Gastrocnemius medialis (tissue), 4 donors: ENCODE data around the gene CA6. TPM values are rescaled to one million over a fixed set of nuclear protein-coding genes. Genes with fewer than 3 reads are reported as not detected.

Experiments
- ATAC-seq, 2 donors: fragments of 150-250 bp; one replicate each; pipeline ENCODE4 v1.9.1; 2016
- DNase-seq, 2 donors: peaks; one replicate each; pipeline ENCODE4 v3.0.0-alpha.2; 2019
- H3K27ac ChIP-seq, 4 donors: fragments of 200-600 bp; sonication (generic); 1 replicate in 1 of 4; 2 replicates in 3 of 4; pipeline ENCODE4 v1.5.1; 2016 to 2018; ENCODE audit warnings: mild to moderate bottlenecking in 2 of 4, moderate library complexity in 1 of 4
- H3K27me3 ChIP-seq, 3 donors: fragments of 200-600 bp; sonication (generic) in 2 of 3; 1 replicate in 1 of 3; 2 replicates in 2 of 3; pipeline versions ENCODE4 v1.5.1 to v1.6.0; 2016 to 2019; ENCODE audit warnings: mild to moderate bottlenecking in 1 of 3, moderate library complexity in 1 of 3
- H3K36me3 ChIP-seq, 2 donors: fragments of 200-600 bp; sonication (generic) in 1 of 2; one replicate each; pipeline ENCODE4 v1.5.1; 2017 to 2018
- H3K4me1 ChIP-seq, 2 donors: fragments of 200-600 bp; sonication (generic) in 1 of 2; one replicate each; pipeline ENCODE4 v1.5.1; 2016 to 2017; ENCODE audit warnings: mild to moderate bottlenecking in 2 of 2
- H3K4me3 ChIP-seq, 4 donors: fragments of 200-600 bp; sonication (generic) in 3 of 4; 1 replicate in 1 of 4; 2 replicates in 3 of 4; pipeline ENCODE4 v1.5.1; 2016 to 2019; ENCODE audit warnings: mild to moderate bottlenecking in 2 of 4
- H3K9me3 ChIP-seq, 3 donors: fragments of 200-600 bp; sonication (generic) in 2 of 3; 1 replicate in 1 of 3; 2 replicates in 2 of 3; pipeline ENCODE4 v1.5.1; 2016 to 2019
- POLR2A ChIP-seq, 2 donors: fragments of 450-650 bp; IDR thresholded peaks; one replicate each; pipeline ENCODE4 v1.6.1; 2017; ENCODE audit warnings: antibody characterized with exemption in 2 of 2, mild to moderate bottlenecking in 2 of 2, moderate library complexity in 2 of 2
- in situ Hi-C, 4 donors: fragments of 200-750 bp; cut with MboI; loops; one replicate each; pipeline versions ENCODE4 v1.15.0 to v1.8.0; 2017; ENCODE audit warnings: low sequenced_read_pairs in 4 of 4
- intact Hi-C: fragments of 100-400 bp; cut with DNase I; formaldehyde crosslinking; loops from one replicate; pipeline ENCODE4 v1.15.1; 2023; ENCODE audit warnings: low total_unique reads
- total RNA-seq, 4 donors: library from RNA; depleted of rRNA; stranded (reverse); fragments of >200 nt; gene quantifications; one replicate each; pipeline versions ENCODE4 v1.1.0 to v1.2.3, GENCODE V29; 2016
- TF ChIP-seq, protein P1 (sequence below), 5 experiments: fragments of 450-650 bp in 3 of 5; fragments of 200-600 bp in 2 of 5; sonication (generic) in 2 of 5; IDR thresholded peaks in 4 of 5; conservative IDR thresholded peaks in 1 of 5; 1 replicate in 4 of 5; 2 replicates in 1 of 5; pipeline ENCODE4 v1.5.1; 2016 to 2019; ENCODE audit warnings: antibody characterized with exemption in 5 of 5, mild to moderate bottlenecking in 3 of 5, moderate library complexity in 3 of 5

Gene CA6
- total RNA-seq, 4 donors from 2014 or later: not detected

GRCh38 chr1:8956461-8957349 is 11.0 kb downstream of the CA6 start:
- Histone ChIP-seq H3K36me3 (no peaks in the 10 kb centered on the region), H3K4me1 (no peaks in the 10 kb centered on the region), H3K4me3 (no peak overlapping the region), H3K27me3 (no peaks in the 10 kb centered on the region), H3K9me3 (no peaks in the 10 kb centered on the region), H3K27ac (no peak overlapping the region)
- ATAC-seq: no peak
- in situ Hi-C loops: no loop called here
- intact Hi-C loops: no loop called here
- no peak for DNase-seq
- TF ChIP-seq, protein P1, sequence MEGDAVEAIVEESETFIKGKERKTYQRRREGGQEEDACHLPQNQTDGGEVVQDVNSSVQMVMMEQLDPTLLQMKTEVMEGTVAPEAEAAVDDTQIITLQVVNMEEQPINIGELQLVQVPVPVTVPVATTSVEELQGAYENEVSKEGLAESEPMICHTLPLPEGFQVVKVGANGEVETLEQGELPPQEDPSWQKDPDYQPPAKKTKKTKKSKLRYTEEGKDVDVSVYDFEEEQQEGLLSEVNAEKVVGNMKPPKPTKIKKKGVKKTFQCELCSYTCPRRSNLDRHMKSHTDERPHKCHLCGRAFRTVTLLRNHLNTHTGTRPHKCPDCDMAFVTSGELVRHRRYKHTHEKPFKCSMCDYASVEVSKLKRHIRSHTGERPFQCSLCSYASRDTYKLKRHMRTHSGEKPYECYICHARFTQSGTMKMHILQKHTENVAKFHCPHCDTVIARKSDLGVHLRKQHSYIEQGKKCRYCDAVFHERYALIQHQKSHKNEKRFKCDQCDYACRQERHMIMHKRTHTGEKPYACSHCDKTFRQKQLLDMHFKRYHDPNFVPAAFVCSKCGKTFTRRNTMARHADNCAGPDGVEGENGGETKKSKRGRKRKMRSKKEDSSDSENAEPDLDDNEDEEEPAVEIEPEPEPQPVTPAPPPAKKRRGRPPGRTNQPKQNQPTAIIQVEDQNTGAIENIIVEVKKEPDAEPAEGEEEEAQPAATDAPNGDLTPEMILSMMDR (IDR thresholded peaks at IDR 0.05 in 4 of 5, conservative IDR thresholded peaks at IDR 0.05 in 1 of 5): no peak
- no peak for TF ChIP-seq POLR2A (IDR thresholded peaks at IDR 0.05)

DNA sequence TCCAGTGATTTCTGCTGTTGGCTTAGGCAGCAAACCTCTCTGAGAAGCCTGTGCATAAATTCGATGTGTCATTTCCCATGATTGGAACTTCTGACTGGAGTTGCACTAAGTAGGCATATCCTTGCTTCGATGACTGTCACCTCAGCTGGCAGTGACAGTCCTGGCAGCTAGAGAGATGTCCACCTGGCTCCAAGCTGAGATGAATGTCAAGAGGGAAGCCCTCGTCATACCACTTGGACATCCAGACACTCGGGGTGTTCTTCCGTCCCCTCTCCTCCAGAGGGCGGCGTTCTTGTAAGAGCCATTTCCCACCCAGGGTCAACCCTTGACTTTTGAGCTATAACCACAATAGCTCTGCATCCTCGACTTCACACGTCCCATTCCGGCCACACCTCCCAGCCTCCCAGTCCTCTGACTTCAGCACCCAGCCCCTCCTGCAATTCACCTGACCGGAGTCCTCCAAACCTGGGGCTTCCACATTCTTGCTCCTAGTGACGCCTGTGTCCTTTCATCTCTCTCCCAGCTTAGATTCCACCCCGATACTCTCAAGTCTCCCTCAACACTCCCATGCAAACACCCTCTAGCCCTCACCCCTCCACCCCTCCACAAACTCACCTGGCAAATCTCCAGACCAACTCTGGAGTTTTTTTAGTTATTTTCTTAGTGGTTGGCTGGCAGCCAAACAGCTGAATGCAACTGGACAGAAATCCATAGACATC is 17.3 kb downstream of the CA6 start:
- H3K36me3 ChIP-seq: no peaks in the 10 kb centered on the region
- no peak overlapping the region for H3K4me3 ChIP-seq
- H3K4me1 ChIP-seq: no peaks in the 10 kb centered on the region
- DNase-seq: peak in 1 of 2 donors; percentile 20
- in situ Hi-C loops (no loop called here), intact Hi-C loops (loop anchor here (1.0 kb wide), 1 partner anchor 43 kb away; no protein-coding TSS in a partner anchor)
- no peaks in the 10 kb centered on the region for H3K9me3 ChIP-seq
- H3K27me3 ChIP-seq: no peaks in the 10 kb centered on the region
- no peak overlapping the region for H3K27ac ChIP-seq
- TF ChIP-seq, protein P1 (IDR thresholded peaks at IDR 0.05 in 4 of 5, conservative IDR thresholded peaks at IDR 0.05 in 1 of 5): peak in 2 of 5 experiments; percentile 7 to 34
- TF ChIP-seq POLR2A (IDR thresholded peaks at IDR 0.05): no peak
- peak in 1 of 2 donors; percentile 58 for ATAC-seq

DNA sequence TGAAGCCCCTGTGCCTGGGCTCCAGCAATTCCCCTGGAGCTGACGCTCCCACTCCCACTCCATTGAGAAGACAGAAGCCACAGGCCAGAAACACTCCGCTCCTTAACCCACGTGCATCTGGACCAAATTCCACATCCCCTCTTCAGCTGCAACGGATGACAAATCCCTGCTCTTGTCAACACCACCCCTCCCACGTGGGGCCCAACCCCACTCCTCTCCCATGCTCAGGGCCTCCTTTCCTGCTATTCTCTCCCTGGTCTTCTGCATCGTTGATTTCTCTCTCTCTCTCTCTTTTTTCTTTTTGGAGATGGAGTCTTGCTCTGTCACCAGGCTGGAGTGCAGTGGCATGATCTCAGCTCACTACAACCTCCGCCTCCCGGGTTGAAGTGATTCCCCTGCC is 18.3 kb downstream of the CA6 start:
- no peak overlapping the region for H3K27ac ChIP-seq
- no peaks in the 10 kb centered on the region for H3K4me1 ChIP-seq
- in situ Hi-C loops (no loop called here), intact Hi-C loops (loop anchor here (1.0 kb wide), 1 partner anchor 42 kb away; no protein-coding TSS in a partner anchor)
- no peaks in the 10 kb centered on the region for H3K27me3 ChIP-seq
- no peak overlapping the region for H3K4me3 ChIP-seq
- TF ChIP-seq POLR2A (IDR thresholded peaks at IDR 0.05): no peak
- TF ChIP-seq, protein P1 (IDR thresholded peaks at IDR 0.05 in 4 of 5, conservative IDR thresholded peaks at IDR 0.05 in 1 of 5): no peak
- H3K9me3 ChIP-seq: no peaks in the 10 kb centered on the region
- DNase-seq: no peak
- no peak for ATAC-seq
- no peaks in the 10 kb centered on the region for H3K36me3 ChIP-seq

DNA sequence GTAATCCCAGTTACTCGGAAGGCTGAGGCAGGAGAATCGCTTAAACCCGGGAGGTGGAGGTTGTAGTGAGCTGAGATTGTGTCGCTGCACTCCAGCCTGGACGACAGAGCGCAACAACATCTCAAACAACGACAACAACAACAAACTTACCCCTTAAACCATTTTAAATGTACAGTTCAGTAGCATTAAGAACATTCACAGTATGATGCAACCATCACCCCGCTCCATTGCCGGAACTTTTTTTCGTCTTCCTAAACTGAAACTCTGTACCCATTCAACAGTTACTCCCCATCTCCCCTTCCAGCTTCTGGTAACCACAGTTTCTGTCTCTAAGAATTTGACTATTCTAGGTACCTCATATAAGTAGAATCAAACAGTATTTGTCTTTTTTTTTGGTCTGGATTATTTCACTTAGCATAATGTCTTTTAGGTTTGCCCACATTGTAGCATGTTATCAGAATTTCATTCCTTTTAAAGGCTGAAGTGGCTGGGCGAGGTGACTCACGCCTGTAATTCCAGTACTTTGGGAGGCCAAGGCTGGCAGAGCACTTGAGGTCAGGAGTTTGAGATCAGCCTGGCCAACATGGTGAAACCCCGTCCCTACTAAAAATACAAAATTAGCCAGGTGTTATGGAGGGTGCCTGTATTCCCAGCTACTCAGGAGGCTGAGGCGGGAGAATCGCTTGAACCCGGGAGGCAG is 19.6 kb downstream of the CA6 start:
- H3K27ac ChIP-seq: no peak overlapping the region
- no peaks in the 10 kb centered on the region for H3K27me3 ChIP-seq
- H3K4me1 ChIP-seq: no peaks in the 10 kb centered on the region
- no peak for TF ChIP-seq POLR2A (IDR thresholded peaks at IDR 0.05)
- TF ChIP-seq, protein P1 (IDR thresholded peaks at IDR 0.05 in 4 of 5, conservative IDR thresholded peaks at IDR 0.05 in 1 of 5): no peak
- in situ Hi-C loops: no loop called here
- no peak overlapping the region for H3K4me3 ChIP-seq
- H3K9me3 ChIP-seq: no peaks in the 10 kb centered on the region
- ATAC-seq: no peak
- DNase-seq: no peak
- no peaks in the 10 kb centered on the region for H3K36me3 ChIP-seq
- intact Hi-C loops: no loop called here
